ENCODE measurements around the gene NRDC.
"Not testable (repeated sequence)": the region's sequence is repeated elsewhere in the genome, so short reads cannot be mapped to it uniquely, and the experiment has no call there.

Gene NRDC

GRCh38 chr1:51843948-51844347 is 34.6 kb downstream of the NRDC start:
- DNase-seq (ENCODE audit: low read depth), result no peak

- DNase-seq (ENCODE audit: low read depth), result no peak
Measured at GRCh38 chr1:51842261-51842660, 36.3 kb downstream of the NRDC start.

GRCh38 chr1:51840743-51841461 is 37.6 kb downstream of the NRDC start:
- DNase-seq (ENCODE audit: low read depth), result no peak

- no peak for DNase-seq (ENCODE audit: low read depth)
Measured at GRCh38 chr1:51840182-51840581, 38.3 kb downstream of the NRDC start.

- no peak for DNase-seq (ENCODE audit: low read depth)
Measured at GRCh38 chr1:51839094-51839493, 39.4 kb downstream of the NRDC start.

GRCh38 chr1:51837243-51837642 is 41.3 kb downstream of the NRDC start:
- DNase-seq (ENCODE audit: low read depth), result no peak

GRCh38 chr1:51833700-51834099 is 44.8 kb downstream of the NRDC start:
- DNase-seq (ENCODE audit: low read depth), result peak; percentile 1

GRCh38 chr1:51829058-51829457 is 49.5 kb downstream of the NRDC start:
- no peak for DNase-seq (ENCODE audit: low read depth)

- DNase-seq (ENCODE audit: low read depth), result peak; percentile 16
Measured at GRCh38 chr1:51819810-51820209, 58.7 kb downstream of the NRDC start.

- DNase-seq (ENCODE audit: low read depth), result not testable (repeated sequence)
Measured at GRCh38 chr1:51819021-51819420, 59.5 kb downstream of the NRDC start.

- DNase-seq (ENCODE audit: low read depth), result no peak
Measured at GRCh38 chr1:51818487-51818886, 60.0 kb downstream of the NRDC start.

- no peak for DNase-seq (ENCODE audit: low read depth)
Measured at GRCh38 chr1:51814513-51814912, 64.0 kb downstream of the NRDC start.

- DNase-seq (ENCODE audit: low read depth), result no peak
Measured at GRCh38 chr1:51799372-51799771, 79.2 kb downstream of the NRDC start.

- DNase-seq (ENCODE audit: low read depth), result no peak
Measured at GRCh38 chr1:51794868-51795267, 83.7 kb downstream of the NRDC start.

GRCh38 chr1:51794260-51794659 is 84.3 kb downstream of the NRDC start:
- DNase-seq (ENCODE audit: low read depth), result no peak

GRCh38 chr1:51792864-51793263 is 85.7 kb downstream of the NRDC start:
- peak; percentile 32 for DNase-seq (ENCODE audit: low read depth)

GRCh38 chr1:51791888-51792287 is 86.6 kb downstream of the NRDC start:
- no peak for DNase-seq (ENCODE audit: low read depth)

GRCh38 chr1:51790385-51790784 is 88.1 kb downstream of the NRDC start:
- no peak for DNase-seq (ENCODE audit: low read depth)

- DNase-seq (ENCODE audit: low read depth), result no peak
Measured at GRCh38 chr1:51789342-51789741, 89.2 kb downstream of the NRDC start.

GRCh38 chr1:51788938-51789337 is 89.6 kb downstream of the NRDC start:
- DNase-seq (ENCODE audit: low read depth), result no peak

GRCh38 chr1:51784997-51785421 is 93.5 kb downstream of the NRDC start:
- no peak for DNase-seq (ENCODE audit: low read depth)

- no peak for DNase-seq (ENCODE audit: low read depth)
Measured at GRCh38 chr1:51780927-51781326, 97.6 kb downstream of the NRDC start.

GRCh38 chr1:51776408-51776807 is 102.1 kb downstream of the NRDC start:
- DNase-seq (ENCODE audit: low read depth), result no peak

GRCh38 chr1:51768971-51769588 is 109.4 kb downstream of the NRDC start:
- DNase-seq (ENCODE audit: low read depth), result peak; percentile 64

Measured in fibroblast of gingiva (primary cell).